SK-N-SH (cell line): ENCODE measurements around the gene SLC2A13. TPM values are rescaled to one million over a fixed set of nuclear protein-coding genes. Genes with fewer than 3 reads are reported as not detected.

Experiments used
- CTCF ChIA-PET: fragments of 300-600, 350-600 bp; formaldehyde crosslinking; extraction: SDS; loops from one replicate; lab custom pipeline; 2021; lab: Yijun Ruan, JAX
- POLR2A ChIA-PET: fragments of 350-600 bp; sonication (Branson Sonifier 250); formaldehyde crosslinking; extraction: SDS; loops from one replicate; lab custom pipeline; 2020; ENCODE audit warnings: antibody characterized with exemption, inconsistent platforms; lab: Yijun Ruan, JAX
- DNase-seq: peaks from one replicate; pipeline ENCODE4 v3.0.0; 2012
- H2AFZ ChIP-seq: fragments of 200-600 bp; sonication (generic); 2 replicates; pipeline ENCODE4 v1.8.1; 2016; ENCODE audit warnings: antibody characterized with exemption, mild to moderate bottlenecking, low read depth
- H3F3A ChIP-seq: fragments of 200-600 bp; sonication (generic); replicated peaks from 2 replicates; pipeline ENCODE3; 2016; ENCODE audit warnings: antibody characterized with exemption, mild to moderate bottlenecking; ENCODE audit not compliant: insufficient read depth
- H3K27ac ChIP-seq, 2 experiments: fragments of 200-500 bp in 1 of 2; fragments of 200-600 bp in 1 of 2; sonication (Bioruptor generic) in 1 of 2; sonication (generic), shearing (Covaris generic) in 1 of 2; 2 replicates each; pipeline versions ENCODE4 v1.5.1 to v1.6.1; 2014 to 2016; ENCODE audit warnings: low read depth in 2 of 2, inconsistent platforms in 1 of 2, low read length in 1 of 2, mild to moderate bottlenecking in 1 of 2, mixed read lengths in 1 of 2
- H3K27me3 ChIP-seq: fragments of 200-600 bp; sonication (generic), shearing (Covaris generic); 2 replicates; pipeline ENCODE4 v1.6.1; 2016; ENCODE audit warnings: mixed run types; ENCODE audit not compliant: insufficient read depth
- H3K36me3 ChIP-seq, 2 experiments: fragments of 200-500 bp in 1 of 2; fragments of 200-600 bp in 1 of 2; sonication (Bioruptor generic) in 1 of 2; sonication (generic) in 1 of 2; replicated peaks in 1 of 2; 2 replicates each; pipeline versions ENCODE3 to v1.5.1; 2014 to 2016; ENCODE audit warnings: low read length in 1 of 2, mild to moderate bottlenecking in 1 of 2; ENCODE audit not compliant: insufficient read depth in 2 of 2, control insufficient read depth in 1 of 2
- H3K4me1 ChIP-seq, 2 experiments: fragments of 200-500 bp in 1 of 2; fragments of 200-600 bp in 1 of 2; sonication (Bioruptor generic) in 1 of 2; sonication (generic), shearing (Covaris generic) in 1 of 2; 2 replicates each; pipeline versions ENCODE4 v1.5.1 to v1.6.1; 2014 to 2016; ENCODE audit warnings: low read depth in 1 of 2, low read length in 1 of 2, mixed run types in 1 of 2; ENCODE audit not compliant: insufficient read depth in 2 of 2, control insufficient read depth in 1 of 2
- H3K4me2 ChIP-seq: fragments of 200-600 bp; sonication (generic), shearing (Covaris generic); 2 replicates; pipeline ENCODE4 v1.6.1; 2017; ENCODE audit warnings: mixed run types
- H3K4me3 ChIP-seq, 2 experiments: fragments of 200-500 bp in 1 of 2; fragments of 200-600 bp in 1 of 2; sonication (Bioruptor generic) in 1 of 2; sonication (generic), shearing (Covaris generic) in 1 of 2; 2 replicates each; pipeline versions ENCODE4 v1.5.1 to v1.8.1; 2014 to 2016; ENCODE audit warnings: low read depth in 2 of 2, inconsistent platforms in 1 of 2, low read length in 1 of 2, mild to moderate bottlenecking in 1 of 2, mixed read lengths in 1 of 2, moderate library complexity in 1 of 2
- H3K79me2 ChIP-seq: fragments of 200-600 bp; sonication (generic); 2 replicates; pipeline ENCODE4 v1.8.1; 2017; ENCODE audit warnings: mild to moderate bottlenecking; ENCODE audit not compliant: insufficient read depth
- H3K9ac ChIP-seq: fragments of 200-600 bp; sonication (generic); 2 replicates; pipeline ENCODE4 v1.6.1; 2017; ENCODE audit warnings: mixed run types
- H3K9me2 ChIP-seq: fragments of 200-600 bp; sonication (generic); 2 replicates; pipeline ENCODE4 v1.6.1; 2017; ENCODE audit warnings: mixed run types
- H3K9me3 ChIP-seq: fragments of 200-600 bp; sonication (generic); 2 replicates; pipeline ENCODE4 v1.6.1; 2017; ENCODE audit warnings: mixed run types, mild to moderate bottlenecking, moderate library complexity
- H4K20me1 ChIP-seq: fragments of 200-600 bp; sonication (generic); 2 replicates; pipeline ENCODE4 v1.6.1; 2017; ENCODE audit warnings: mild to moderate bottlenecking, mixed run types; ENCODE audit not compliant: insufficient read depth
- FOSL2 ChIP-seq: IDR thresholded peaks from 2 replicates; pipeline ENCODE4 v1.4.0; 2012; ENCODE audit warnings: low read depth, mild to moderate bottlenecking, moderate library complexity, borderline replicate concordance
- GABPA ChIP-seq: IDR thresholded peaks from 2 replicates; pipeline ENCODE4 v1.4.0; 2012; ENCODE audit warnings: low read depth, mild to moderate bottlenecking
- GATA2 ChIP-seq: sonication (generic); formaldehyde crosslinking; IDR thresholded peaks from 2 replicates; pipeline ENCODE4 v1.5.0; 2020; ENCODE audit warnings: mild to moderate bottlenecking, missing genetic modification reagents
- MEF2A ChIP-seq: IDR thresholded peaks from 2 replicates; pipeline ENCODE4 v1.4.0; 2012; ENCODE audit warnings: low read depth, borderline replicate concordance
- MXI1 ChIP-seq: IDR thresholded peaks from 2 replicates; pipeline ENCODE4 v1.6.1; 2012; ENCODE audit warnings: mild to moderate bottlenecking, low read depth, low read length, improper control_type of control experiment
- NRF1 ChIP-seq: IDR thresholded peaks from 2 replicates; pipeline ENCODE4 v1.6.1; 2012; ENCODE audit warnings: low read depth, mild to moderate bottlenecking, low read length
- RXRA ChIP-seq: IDR thresholded peaks from 2 replicates; pipeline ENCODE4 v1.4.0; 2012; ENCODE audit warnings: low read depth, mild to moderate bottlenecking, borderline replicate concordance
- SIN3A ChIP-seq: IDR thresholded peaks from 2 replicates; pipeline ENCODE4 v1.6.1; 2012; ENCODE audit warnings: low read depth, mild to moderate bottlenecking, low read length, moderate library complexity, borderline replicate concordance
- TEAD4 ChIP-seq: IDR thresholded peaks from 2 replicates; pipeline ENCODE4 v1.4.0; 2012; ENCODE audit warnings: mild to moderate bottlenecking, borderline replicate concordance; ENCODE audit not compliant: insufficient read depth
- YY1 ChIP-seq: IDR thresholded peaks from 2 replicates; pipeline ENCODE4 v1.4.0; 2012; ENCODE audit warnings: low read depth, mild to moderate bottlenecking
- ZBTB33 ChIP-seq: IDR thresholded peaks from 2 replicates; pipeline ENCODE4 v1.4.0; 2012; ENCODE audit warnings: low read depth, borderline replicate concordance
- WGBS: methylation state at CpG from one replicate; pipeline ENCODE4 v1.1.6; 2017; ENCODE audit warnings: low lambda C conversion rate; 5-methylcytosine and 5-hydroxymethylcytosine counted together
- polyA plus RNA-seq, 3 experiments: library from polyadenylated mRNA; depleted of rRNA; stranded (reverse); fragments of >200 nt; gene quantifications; 2 replicates each; pipeline ENCODE4 v1.2.3, GENCODE V29; 2012
- TF ChIP-seq, protein P1 (sequence below): fragments of 150-350 bp; IDR thresholded peaks from 2 replicates; pipeline ENCODE4 v1.6.1; 2017; ENCODE audit warnings: antibody characterized with exemption, low read length, low read depth, borderline replicate concordance

The SLC2A13 gene
- polyA plus RNA-seq, 1 of the 3 experiments (the other 2 are of a cell fraction) = 0.21 TPM

DNA sequence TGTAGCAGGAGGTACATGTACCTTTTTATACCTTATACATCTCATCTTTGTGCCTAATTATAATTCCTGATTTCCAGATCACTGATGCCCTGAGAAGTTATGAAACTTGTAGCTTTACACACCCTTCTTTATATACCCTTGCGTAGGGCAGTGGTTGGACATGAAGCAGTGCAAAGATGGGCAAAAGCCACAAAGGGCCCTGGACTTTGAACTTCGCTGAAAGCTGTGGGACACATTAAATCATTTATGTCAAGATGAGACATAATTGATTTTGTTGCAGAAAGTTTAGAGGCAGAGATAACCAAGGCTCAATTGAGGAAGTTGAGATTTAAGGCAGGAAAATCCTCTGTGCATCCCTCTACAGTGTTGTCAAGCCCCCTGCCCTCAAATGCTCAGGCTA is 170.0 kb downstream of the SLC2A13 start:
- WGBS = 68% methylated on average over 2 of the region's 2 CpGs

DNA sequence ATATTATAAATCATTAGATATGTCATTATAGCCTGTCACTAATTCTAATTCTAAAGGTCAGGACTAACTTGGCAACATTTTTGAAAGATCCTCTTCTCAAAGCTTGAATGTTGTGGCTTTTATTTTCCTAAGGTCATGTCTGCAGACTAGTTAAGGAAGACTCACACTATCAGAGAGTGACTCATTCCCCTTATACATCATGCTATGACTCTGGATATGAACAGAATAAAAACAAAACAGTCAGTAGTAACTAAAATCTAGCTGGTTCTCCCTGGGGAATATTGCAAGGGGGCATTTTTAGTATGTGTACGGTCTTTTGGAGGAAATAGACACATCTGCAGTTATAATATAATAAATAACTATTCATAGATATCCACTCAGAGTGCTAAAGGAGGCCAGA is 170.6 kb downstream of the SLC2A13 start:
- POLR2A ChIA-PET = no interaction called here
- DNase-seq = no peak
- Histone ChIP-seq H3K9me3 (no peaks in the 10 kb centered on the region), H3K4me1 (no peaks in the 10 kb centered on the region), H3K27me3 (no peaks in the 10 kb centered on the region), H3K79me2 (no peaks in the 10 kb centered on the region), H3K4me3 (no peak overlapping the region), H3K9ac (no peak overlapping the region), H3K9me2 (no peaks in the 10 kb centered on the region), H3K4me2 (no peak overlapping the region), H3K36me3 (no peaks in the 10 kb centered on the region), H2AFZ (no peak overlapping the region), H4K20me1 (no peaks in the 10 kb centered on the region), H3F3A (no peaks in the 10 kb centered on the region), H3K27ac (no peak overlapping the region)
- TF ChIP-seq SIN3A (no peak), NRF1 (no peak), MXI1 (no peak), GABPA (no peak), TEAD4 (no peak), YY1 (no peak)
- TF ChIP-seq, protein P1, sequence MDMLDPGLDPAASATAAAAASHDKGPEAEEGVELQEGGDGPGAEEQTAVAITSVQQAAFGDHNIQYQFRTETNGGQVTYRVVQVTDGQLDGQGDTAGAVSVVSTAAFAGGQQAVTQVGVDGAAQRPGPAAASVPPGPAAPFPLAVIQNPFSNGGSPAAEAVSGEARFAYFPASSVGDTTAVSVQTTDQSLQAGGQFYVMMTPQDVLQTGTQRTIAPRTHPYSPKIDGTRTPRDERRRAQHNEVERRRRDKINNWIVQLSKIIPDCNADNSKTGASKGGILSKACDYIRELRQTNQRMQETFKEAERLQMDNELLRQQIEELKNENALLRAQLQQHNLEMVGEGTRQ = no peak
- CTCF ChIA-PET = interaction anchor here (0.7 kb wide), 1 partner anchor 23 kb away, joined by 3 read pairs; no protein-coding TSS in a partner anchor
- WGBS = 50% methylated on average over 1 of the region's 1 CpG

More for the DNA sequence above, 170.0 kb downstream of the SLC2A13 start:
- H4K20me1 ChIP-seq = no peaks in the 10 kb centered on the region
- no peaks in the 10 kb centered on the region for H3K79me2 ChIP-seq
- H2AFZ ChIP-seq = no peak overlapping the region
- H3F3A ChIP-seq = no peaks in the 10 kb centered on the region
- no peak overlapping the region for H3K4me3 ChIP-seq
- no peak overlapping the region for H3K9ac ChIP-seq
- TF ChIP-seq GATA2 (CRISPR knock-in tag) (no peak), FOSL2 (no peak), RXRA (no peak), ZBTB33 (no peak), MEF2A (no peak)
- H3K36me3 ChIP-seq = no peaks in the 10 kb centered on the region
- no peak overlapping the region for H3K4me2 ChIP-seq
- no peaks in the 10 kb centered on the region for H3K27me3 ChIP-seq
- DNase-seq = no peak
- H3K4me1 ChIP-seq = no peaks in the 10 kb centered on the region
- H3K27ac ChIP-seq = no peak overlapping the region
- H3K9me3 ChIP-seq = no peaks in the 10 kb centered on the region
- H3K9me2 ChIP-seq = no peaks in the 10 kb centered on the region
- POLR2A ChIA-PET = no interaction called here
- CTCF ChIA-PET = no interaction called here
